ENCODE measurements around the gene AP2A1.

Gene AP2A1

GRCh38 chr19:49843265-49843664, 76.5 kb downstream of the AP2A1 start:
- DNase-seq = no peak

GRCh38 chr19:49844138-49845095, 77.6 kb downstream of the AP2A1 start:
- DNase-seq = no peak

GRCh38 chr19:49845414-49845813, 78.6 kb downstream of the AP2A1 start:
- DNase-seq = no peak

- DNase-seq = no peak
These were observed 79.6 kb downstream of the AP2A1 start for GRCh38 chr19:49846408-49846807.

GRCh38 chr19:49847731-49848696, 81.2 kb downstream of the AP2A1 start:
- no peak for DNase-seq

- no peak for DNase-seq
These were observed 82.1 kb downstream of the AP2A1 start for GRCh38 chr19:49848938-49849337.

- DNase-seq = no peak
These were observed 82.8 kb downstream of the AP2A1 start for GRCh38 chr19:49849433-49850220.

- no peak for DNase-seq
These were observed 83.4 kb downstream of the AP2A1 start for GRCh38 chr19:49850221-49850486.

GRCh38 chr19:49850487-49851342, 83.9 kb downstream of the AP2A1 start, which contains the start of gene PTOV1:
PTOV1 (plus strand) TSS chr19:49851159.
- peak; percentile 90 for DNase-seq

GRCh38 chr19:49851456-49852259, 84.9 kb downstream of the AP2A1 start:
- no peak for DNase-seq

GRCh38 chr19:49852631-49853126, 85.9 kb downstream of the AP2A1 start:
- no peak for DNase-seq

- no peak for DNase-seq
These were observed 87.1 kb downstream of the AP2A1 start for GRCh38 chr19:49853852-49854377.

GRCh38 chr19:49854378-49855263, 87.8 kb downstream of the AP2A1 start:
- DNase-seq = no peak

- DNase-seq = no peak
These were observed 88.5 kb downstream of the AP2A1 start for GRCh38 chr19:49855277-49855675.

GRCh38 chr19:49855676-49856573, 89.1 kb downstream of the AP2A1 start:
- DNase-seq = no peak

- DNase-seq = no peak
These were observed 89.8 kb downstream of the AP2A1 start for GRCh38 chr19:49856574-49857021.

Measured in stimulated activated CD4-positive, alpha-beta T cell treated with anti-CD3 and anti-CD28 coated beads, Interleukin-1b, Interleukin-23, amount 100 ng/mL, for 48 hours (primary cell).